ENCODE measurements around the gene CACNA1F. TPM values are rescaled to one million over a fixed set of nuclear protein-coding genes. Genes with fewer than 3 reads are reported as not detected.

The CACNA1F gene
- total RNA-seq, 1 donor from 2014 or later: 0.05 TPM

DNA sequence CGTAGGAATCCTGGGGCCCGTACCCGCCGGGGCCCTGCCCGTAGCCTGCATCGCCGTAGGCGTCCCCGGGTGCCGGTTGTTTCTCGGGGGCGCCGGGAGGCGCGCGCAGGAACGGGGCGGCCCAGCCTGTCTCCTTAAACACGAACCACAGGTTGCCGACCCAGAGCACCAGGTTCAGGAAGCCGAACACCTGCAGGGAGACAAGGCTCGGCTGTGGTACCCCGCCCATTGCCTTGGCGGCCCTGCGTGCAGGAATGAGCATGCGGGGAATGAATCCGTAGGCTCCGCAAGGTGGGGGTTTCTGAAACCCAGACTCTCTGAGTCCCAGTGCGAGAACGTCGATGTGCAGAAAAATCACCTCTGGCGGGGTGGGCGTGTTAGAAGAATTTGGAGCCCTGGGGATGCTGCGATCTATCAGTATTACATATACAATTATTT is 41.5 kb downstream of the CACNA1F start:
- Mint-ChIP-seq H3K27me3 (ENCODE audit: low read depth) (no peaks in the 10 kb centered on the region), H3K36me3 (ENCODE audit: low read depth) (no peaks in the 10 kb centered on the region), H3K27ac (ENCODE audit: unreplicated experiment) (no peak overlapping the region), H3K9me3 (peaks cover 2% of the 10 kb centered on the region), H3K4me3 (peak overlapping the region; percentile 85), H3K4me1 (peaks cover 10% of the 10 kb centered on the region)
- TF ChIP-seq, protein P1, sequence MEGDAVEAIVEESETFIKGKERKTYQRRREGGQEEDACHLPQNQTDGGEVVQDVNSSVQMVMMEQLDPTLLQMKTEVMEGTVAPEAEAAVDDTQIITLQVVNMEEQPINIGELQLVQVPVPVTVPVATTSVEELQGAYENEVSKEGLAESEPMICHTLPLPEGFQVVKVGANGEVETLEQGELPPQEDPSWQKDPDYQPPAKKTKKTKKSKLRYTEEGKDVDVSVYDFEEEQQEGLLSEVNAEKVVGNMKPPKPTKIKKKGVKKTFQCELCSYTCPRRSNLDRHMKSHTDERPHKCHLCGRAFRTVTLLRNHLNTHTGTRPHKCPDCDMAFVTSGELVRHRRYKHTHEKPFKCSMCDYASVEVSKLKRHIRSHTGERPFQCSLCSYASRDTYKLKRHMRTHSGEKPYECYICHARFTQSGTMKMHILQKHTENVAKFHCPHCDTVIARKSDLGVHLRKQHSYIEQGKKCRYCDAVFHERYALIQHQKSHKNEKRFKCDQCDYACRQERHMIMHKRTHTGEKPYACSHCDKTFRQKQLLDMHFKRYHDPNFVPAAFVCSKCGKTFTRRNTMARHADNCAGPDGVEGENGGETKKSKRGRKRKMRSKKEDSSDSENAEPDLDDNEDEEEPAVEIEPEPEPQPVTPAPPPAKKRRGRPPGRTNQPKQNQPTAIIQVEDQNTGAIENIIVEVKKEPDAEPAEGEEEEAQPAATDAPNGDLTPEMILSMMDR (conservative IDR thresholded peaks at IDR 0.05): no peak
- no peak for DNase-seq (ENCODE audit: low read depth, low spot score)

DNA sequence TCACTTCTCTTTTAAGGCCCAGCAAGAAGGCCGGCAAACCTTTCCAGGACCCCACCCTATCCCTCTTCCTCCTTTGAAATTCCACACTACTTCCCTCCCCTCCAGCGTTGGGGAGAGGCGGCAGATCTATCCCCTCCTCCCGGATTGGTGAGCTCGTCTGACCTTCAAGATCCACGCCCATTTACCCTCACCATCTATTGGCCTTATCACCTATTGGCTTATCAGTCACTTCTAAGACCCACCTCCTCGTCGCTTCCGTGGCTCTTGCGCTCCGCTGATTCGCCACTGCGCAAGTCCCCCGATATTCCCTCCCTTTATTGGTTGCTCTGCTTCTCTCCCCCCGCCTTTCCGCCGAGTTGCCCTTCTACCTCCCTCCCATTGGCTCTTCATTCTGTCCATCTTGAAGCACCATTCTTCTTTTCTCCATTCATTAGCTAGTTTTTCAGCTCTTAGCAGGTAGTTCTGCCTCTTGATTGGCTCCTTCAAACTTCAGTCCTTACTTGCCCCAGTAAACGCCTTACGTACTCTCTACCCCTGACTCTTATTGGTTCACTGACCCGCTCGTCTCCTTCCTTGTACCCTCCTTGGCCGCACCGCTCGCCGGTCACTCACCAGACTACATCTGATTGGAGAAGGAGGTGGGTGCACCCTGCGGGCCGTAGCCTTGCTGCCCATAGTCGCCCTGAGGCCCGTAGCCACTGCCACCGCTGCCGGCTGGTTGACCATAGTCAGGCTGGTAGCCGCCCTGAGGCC is 42.1 kb downstream of the CACNA1F start:
- Mint-ChIP-seq H3K4me1 (peaks cover 10% of the 10 kb centered on the region), H3K36me3 (ENCODE audit: low read depth) (no peaks in the 10 kb centered on the region), H3K27ac (ENCODE audit: unreplicated experiment) (no peak overlapping the region), H3K4me3 (peak overlapping the region; percentile 82), H3K27me3 (ENCODE audit: low read depth) (no peaks in the 10 kb centered on the region), H3K9me3 (peaks cover 2% of the 10 kb centered on the region)
- DNase-seq (ENCODE audit: low read depth, low spot score): peak; percentile 65
- TF ChIP-seq, protein P1 (conservative IDR thresholded peaks at IDR 0.05): no peak

DNA sequence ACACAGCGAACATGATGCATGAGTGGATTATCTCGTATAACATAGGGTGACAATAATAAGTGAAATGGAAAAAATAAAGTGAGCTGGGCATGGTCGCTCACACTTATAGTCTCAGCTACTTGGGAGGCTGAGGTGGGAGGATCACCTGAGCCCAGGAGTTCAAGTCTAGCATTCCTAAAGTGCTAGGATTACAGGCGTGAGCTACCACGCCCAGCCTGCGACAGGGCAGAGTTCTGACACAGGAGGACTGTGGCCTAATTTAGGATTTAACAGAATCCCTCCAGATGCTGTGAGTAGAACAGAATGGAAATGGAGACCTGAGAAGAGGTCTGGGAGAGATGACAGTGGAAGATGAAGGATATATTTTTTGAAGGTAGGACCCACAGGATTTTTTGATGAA is 43.5 kb downstream of the CACNA1F start:
- no peak overlapping the region for H3K27ac Mint-ChIP-seq (ENCODE audit: unreplicated experiment)
- peak overlapping the region; percentile 13 for H3K4me3 Mint-ChIP-seq
- TF ChIP-seq, protein P1 (conservative IDR thresholded peaks at IDR 0.05): no peak
- no peaks in the 10 kb centered on the region for H3K27me3 Mint-ChIP-seq (ENCODE audit: low read depth)
- no peaks in the 10 kb centered on the region for H3K36me3 Mint-ChIP-seq (ENCODE audit: low read depth)
- no peak for DNase-seq (ENCODE audit: low read depth, low spot score)
- H3K4me1 Mint-ChIP-seq: peaks cover 14% of the 10 kb centered on the region
- H3K9me3 Mint-ChIP-seq: peaks cover 2% of the 10 kb centered on the region

DNA sequence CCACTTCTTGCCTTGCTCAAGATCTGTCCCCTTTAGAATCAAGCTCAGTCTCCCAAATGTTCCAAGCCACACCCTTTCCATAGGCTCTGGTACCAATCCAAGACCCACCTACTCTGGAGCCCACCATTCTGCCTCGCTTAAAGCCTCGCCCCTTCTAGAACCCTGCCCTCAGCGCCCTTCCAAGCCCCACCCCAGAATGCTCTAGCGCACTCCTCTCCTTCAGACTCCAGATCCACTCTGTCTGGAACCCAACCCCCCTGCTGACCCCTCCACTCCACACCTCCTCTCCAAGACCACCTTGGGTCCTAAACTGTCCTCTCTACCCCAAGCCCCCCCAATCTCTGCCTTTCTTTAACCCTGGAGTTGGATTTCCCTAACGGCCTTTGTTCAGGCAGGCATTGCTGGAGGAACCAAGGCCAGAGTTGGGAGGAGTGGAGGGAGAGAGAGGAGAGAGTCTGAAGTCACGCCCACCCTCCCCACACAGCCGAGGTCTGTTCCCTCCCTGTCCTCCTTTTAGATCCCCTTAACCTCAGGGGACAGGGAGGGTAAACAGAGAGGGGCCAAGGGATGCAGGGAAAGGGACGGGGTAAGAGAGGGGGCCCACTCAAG is 44.6 kb downstream of the CACNA1F start:
- H3K27me3 Mint-ChIP-seq (ENCODE audit: low read depth): no peaks in the 10 kb centered on the region
- no peak for DNase-seq (ENCODE audit: low read depth, low spot score)
- TF ChIP-seq, protein P1 (conservative IDR thresholded peaks at IDR 0.05): no peak
- peaks cover 19% of the 10 kb centered on the region for H3K4me1 Mint-ChIP-seq
- no peak overlapping the region for H3K27ac Mint-ChIP-seq (ENCODE audit: unreplicated experiment)
- H3K4me3 Mint-ChIP-seq: no peak overlapping the region
- H3K9me3 Mint-ChIP-seq: peaks cover 2% of the 10 kb centered on the region
- H3K36me3 Mint-ChIP-seq (ENCODE audit: low read depth): no peaks in the 10 kb centered on the region

DNA sequence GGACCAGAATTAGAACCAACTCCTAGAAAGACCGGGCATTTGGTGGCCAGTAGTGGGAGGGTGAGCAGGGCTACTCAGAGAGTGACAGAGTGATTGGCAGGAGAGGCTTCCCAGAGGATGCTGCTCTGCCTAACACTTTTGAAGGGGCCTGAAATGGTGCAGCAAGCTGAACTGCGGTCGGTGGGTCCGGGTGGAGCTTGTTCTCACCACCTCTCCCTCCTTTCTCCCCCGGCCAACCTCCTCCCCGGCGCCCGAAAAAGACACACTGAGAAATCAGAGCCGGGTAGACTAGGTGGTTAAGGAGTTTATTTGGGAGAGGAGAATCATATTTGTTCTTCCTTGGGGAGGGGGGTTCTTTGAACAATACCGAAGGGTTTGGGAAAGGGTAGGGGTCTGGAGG is 45.6 kb downstream of the CACNA1F start:
- Mint-ChIP-seq H3K27me3 (ENCODE audit: low read depth) (no peaks in the 10 kb centered on the region), H3K27ac (ENCODE audit: unreplicated experiment) (no peak overlapping the region), H3K36me3 (ENCODE audit: low read depth) (no peaks in the 10 kb centered on the region), H3K9me3 (peaks cover 2% of the 10 kb centered on the region), H3K4me3 (peak overlapping the region; percentile 51), H3K4me1 (peaks cover 19% of the 10 kb centered on the region)
- TF ChIP-seq, protein P1 (conservative IDR thresholded peaks at IDR 0.05): no peak
- DNase-seq (ENCODE audit: low read depth, low spot score): no peak

All from neural crest cell (in vitro differentiated cells).